Raji (cell line): ENCODE data around the gene L3HYPDH.

Experiments
- POLR2A ChIP-seq: IDR thresholded peaks from 2 replicates; pipeline ENCODE4 v1.6.1; 2011; ENCODE audit warnings: low read depth, low read length, control low read depth; ENCODE audit not compliant: insufficient read depth

Gene L3HYPDH

DNA sequence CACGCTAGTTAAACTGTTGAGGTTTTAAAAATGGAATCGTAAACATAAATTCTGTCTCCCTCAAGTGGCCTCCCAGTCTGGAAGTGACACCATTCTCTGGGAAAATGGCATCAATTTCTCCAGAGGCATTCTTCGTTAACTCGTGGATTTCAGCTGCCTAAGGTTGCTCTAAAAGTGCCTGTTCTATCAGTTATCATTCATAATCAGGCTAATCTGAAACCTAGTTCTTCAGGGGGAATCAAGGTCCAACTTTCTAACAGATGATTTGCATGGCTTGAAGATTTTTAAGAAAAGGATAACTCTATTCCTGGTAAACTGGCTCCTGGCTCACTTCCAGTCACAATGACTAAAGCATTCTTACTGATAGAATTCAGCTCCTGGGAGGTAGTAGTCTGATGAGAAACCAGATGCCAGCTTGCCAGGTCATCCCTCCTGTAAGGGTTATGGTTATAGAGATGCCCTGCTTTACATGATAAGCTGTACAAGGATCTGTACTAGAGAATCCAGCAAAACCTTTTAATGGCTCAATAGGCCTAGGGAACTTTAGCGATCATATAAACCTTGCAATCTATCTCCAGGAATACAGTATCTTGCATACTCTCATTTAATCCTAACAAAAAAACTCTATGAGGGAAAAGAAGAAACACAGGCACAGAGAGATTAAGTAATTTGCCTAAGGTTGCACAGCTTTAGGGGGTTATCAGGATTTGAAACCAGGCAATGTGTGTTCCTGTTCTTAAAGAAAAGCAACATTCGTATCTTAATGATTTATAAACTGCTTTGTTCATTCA, 1.5 kb downstream of the L3HYPDH start:
- no peak for TF ChIP-seq POLR2A

DNA sequence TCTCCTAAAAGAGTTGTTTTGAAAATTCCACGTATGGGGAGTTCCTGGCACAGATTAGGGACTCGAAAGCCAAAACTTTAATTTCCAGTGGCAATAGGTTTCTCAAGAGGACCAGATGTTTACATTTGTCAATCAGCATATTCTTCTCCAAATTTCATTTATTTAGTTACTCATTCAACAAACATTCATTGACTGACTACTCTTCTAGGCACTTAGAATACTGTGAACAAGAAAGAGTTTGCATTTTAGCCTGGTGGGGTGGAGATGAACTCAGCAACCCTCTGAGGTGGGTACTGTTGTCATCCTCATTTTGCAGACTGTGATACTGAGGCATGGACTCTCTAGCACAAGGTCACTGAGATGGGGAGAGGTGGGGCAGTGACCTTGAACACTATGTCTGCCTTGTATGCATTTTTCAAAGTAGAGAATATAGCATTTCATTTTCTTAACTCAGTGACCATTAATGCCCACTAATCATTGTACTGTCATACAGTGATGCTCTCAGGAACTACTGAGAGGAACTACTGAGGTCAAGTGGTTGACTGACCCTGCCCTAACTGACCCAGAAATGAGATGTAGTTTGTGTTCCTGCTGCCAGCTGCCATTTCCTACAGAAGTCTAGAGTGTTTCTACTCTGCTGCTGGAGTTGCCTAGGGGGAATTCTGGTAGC, 2.2 kb downstream of the L3HYPDH start:
- no peak for TF ChIP-seq POLR2A

DNA sequence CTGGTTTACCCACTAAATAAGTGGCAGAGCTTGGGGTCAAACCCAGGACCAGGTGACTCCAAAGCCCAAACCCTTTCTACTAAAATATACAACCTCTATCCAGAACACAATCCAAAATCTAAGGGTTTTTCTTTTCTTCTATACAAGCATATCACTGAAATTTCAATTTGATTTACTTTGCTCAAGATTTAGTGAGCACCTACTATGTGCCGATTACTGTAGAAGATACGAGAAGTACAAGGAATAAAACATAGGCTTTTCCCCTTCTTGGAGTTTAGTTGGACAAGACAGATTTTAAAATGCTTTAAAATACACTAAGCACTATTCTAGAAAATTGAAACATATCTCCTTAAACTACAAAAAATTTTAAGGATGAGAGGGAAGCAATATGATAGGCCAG, 2.8 kb downstream of the L3HYPDH start:
- no peak for TF ChIP-seq POLR2A

DNA sequence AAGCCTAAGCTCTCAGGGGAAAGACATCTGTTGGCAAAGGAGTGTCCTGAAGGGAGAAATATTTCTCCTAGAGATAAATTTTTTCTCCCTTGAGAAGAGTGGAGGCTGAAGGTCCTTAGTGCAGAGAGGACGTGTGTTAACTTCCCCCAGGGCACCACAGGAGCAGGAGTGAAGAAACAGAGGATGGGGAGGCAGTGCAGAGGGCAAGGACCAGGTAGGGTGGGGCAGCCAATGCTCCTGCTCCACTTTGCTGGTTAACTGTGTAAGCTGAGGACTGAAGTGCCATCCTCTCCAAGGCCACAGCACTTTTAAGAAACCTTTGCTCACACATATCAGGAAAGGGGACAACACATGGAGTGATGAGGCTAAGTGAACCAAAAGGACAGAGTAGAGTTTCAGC, 4.0 kb downstream of the L3HYPDH start:
- TF ChIP-seq POLR2A: no peak

DNA sequence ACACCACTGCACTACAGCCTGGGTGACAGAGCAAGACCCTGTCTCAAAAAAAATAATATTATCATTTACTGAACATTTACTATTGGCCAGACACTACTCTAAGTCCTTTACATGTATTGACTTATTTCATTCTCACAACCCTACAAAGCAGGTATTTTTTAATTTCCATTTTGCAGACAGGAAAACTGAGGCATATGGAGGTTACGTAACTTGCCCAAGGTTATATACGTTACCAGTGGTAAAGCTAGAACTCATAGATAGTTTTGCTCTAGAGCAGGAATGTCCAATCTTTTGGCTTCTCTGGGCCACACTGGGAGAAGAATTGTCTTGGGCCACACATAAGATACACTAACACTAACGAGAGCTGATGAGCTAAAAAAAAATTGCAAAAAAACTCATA, 5.7 kb downstream of the L3HYPDH start:
- no peak for TF ChIP-seq POLR2A

DNA sequence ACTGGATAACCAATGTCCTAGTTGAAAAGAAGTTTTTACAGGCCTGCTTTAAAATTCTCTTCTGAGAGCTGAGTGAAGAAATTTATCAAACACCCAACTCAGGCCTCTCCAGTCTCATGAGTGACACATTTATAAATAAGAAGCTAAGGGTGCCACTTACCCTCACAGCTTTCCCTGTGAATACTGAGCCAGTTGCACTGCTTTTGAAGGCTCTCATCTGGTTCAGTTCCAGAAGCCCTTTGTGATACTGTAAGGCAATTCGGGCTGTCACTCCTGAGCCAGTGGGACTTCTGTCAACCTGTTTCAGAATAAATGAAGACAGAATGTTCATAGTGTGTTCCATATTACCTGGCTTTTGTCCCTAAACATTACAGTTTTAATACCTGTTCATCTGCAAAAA, 8.5 kb downstream of the L3HYPDH start:
- TF ChIP-seq POLR2A: no peak

DNA sequence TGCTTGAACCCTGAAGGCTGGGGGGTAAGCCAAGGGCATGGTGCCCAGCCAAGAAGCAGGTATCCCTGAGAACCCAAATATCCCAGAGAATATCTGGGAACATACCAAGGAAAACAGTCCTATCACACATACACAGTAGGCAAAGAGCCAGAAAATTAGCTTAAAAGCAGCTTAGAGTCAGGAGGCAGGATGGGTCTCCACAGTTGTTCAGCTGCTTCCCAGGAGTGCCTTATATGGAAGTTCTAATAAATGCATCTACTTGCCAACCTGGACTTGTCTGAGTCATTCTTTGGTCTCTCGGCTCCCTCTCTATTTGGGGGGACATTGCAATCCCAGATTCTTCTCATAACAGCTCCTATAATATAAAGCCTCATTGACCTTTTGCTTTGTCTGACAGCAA, 10.0 kb downstream of the L3HYPDH start:
- no peak for TF ChIP-seq POLR2A

DNA sequence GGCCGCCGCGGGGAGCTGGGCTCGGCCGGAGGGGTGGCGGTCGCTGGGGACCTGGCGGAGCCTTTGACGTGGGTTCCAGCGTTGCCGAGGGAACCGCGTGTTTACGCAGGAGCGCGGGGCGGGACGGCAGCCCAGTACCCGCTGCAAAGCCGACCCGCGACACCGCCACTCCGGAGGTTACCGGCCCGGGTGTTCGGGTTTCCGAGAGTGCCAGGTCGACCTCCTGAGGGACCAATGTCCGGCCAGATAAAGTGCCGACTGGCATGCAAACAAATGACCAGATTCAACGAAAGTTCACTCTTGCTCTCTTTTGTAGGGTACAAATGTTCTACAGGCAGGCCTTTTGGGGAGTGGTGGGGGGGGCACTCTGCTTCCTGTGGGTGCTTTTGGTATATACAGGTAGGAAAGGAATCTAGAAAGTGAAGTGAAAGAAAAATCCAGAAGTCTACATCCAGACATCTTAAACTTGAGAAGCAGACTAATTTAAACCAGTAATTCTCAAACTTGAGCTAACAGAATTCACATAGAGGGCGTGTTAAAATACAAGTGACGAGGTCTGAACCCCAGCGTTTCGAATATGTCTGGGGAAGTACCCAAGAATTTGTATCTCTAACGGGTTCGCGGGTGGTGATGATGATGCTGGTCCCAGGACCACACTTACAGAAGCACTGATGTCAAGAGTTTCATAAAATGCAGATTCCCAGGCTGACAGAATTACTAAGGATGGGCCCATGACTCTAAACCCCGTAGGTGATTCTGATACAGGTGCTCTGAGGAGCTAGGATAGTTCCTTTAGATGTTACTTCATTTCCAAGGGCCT, 18.7 kb downstream of the L3HYPDH start, which contains the start of gene GPR135:
GPR135 (minus strand) TSS at position 65 of the 820 bp plus-strand sequence. CDS start 154 bp downstream, outside the sequence.
- no peak for TF ChIP-seq POLR2A

DNA sequence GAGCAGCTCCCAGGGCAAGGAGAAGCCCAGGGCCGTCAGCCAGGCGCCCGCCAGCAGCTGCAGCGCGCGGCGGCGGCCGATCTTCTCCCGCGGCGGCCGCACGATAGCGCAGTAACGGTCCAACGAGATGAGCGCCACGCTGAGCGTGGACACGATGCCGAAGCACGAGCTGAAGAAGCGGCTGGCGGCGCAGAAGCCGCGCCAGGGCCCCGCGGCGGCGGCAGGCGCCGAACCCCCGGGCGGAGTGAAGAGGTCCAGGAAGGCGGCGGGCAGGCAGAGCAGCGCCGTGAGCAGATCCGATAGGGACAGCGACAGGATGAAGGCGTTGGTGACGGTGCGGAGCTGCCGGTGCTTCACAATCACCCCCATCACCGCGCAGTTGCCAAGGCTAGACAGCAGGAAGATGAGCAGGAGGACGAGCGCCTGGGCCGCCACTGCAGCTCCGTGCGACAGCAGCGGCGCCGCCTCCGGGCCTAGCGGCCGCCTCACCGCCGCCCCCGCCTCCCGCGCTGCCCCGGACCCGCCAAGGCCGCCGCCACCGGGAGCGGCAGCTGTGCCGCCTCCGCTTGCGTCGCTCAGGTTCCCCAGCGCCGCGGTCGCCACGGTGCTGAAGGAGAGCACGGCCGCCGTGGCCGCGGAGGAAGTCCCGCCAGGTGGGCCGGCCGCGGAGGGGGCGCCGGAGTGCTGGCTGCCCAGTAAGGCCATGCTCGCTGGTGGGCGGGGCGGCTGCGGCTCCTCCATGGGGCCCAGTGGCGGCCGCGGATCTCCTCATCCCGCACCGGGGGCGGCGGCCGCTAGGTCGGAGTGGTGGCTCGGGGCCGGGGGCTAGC, 19.5 kb downstream of the L3HYPDH start:
- no peak for TF ChIP-seq POLR2A

DNA sequence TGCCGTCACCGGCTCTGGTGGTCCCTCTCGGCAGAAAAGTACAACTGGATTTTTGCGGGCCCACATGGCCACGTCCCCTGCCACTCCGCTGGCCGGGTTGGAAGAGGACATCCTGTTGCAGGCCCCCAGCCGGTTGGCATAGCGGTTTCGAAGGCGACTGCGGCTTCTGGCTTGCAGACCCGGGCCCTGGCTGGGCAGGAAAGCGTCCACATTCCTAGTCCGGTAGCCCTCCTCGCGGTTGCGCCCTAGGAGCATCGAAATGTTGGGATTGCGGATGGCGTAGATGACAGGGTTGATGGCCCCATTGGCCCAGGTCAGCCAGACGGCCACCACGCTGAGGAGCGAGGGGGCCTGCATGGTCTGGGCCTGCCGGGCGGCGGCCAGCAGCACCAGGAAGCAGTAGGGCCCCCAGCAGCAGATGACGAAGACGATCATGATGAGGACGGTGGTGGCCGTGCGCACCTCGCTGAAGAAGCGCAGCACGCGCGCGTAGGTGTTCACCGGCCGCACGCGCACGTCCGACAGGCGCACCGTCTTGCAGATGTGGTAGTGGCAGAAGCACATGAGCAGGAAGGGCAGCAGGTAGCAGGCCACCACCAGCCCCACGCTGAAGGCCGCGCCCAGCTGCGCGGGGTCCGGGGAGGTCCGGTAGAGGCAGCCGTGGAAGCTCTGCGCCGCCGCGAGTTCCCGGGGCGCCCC, 20.3 kb downstream of the L3HYPDH start:
- no peak for TF ChIP-seq POLR2A

DNA sequence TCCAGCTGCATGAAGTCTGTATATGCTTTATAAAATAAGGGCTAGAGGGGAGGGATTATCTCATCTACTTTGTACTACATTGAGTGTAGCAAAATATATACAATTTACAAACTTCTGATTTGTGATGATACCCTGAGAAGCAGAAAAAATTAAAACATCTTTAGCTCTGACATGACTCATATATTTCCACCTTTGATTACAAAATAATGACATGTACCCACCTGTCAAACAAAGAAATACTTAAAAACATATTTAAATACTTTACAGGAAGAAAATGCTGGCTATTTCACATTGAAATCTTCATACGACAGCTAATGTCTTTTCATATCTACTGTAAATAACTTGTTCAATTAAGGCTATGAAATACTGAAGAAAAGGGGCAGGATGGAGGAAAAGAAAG, 22.3 kb downstream of the L3HYPDH start:
- TF ChIP-seq POLR2A: no peak

DNA sequence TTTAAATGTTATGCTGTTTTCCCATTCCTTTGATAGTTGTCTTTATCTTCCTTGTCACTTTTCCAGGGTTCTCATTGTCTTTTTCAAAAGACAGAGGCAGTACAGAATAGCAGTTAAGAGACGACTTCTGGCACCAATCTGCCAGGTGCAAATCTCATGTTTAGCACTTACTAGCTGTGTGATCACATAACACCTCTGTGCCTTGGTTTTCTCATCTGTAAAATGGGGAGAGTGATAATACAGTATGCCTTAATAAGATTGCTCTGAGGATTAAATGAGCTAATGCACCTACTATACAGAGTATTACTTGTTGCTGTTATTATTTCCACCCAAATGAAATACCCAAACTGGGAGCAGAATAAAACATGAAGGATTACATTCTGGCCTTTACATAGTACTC, 23.8 kb downstream of the L3HYPDH start:
- TF ChIP-seq POLR2A: no peak

DNA sequence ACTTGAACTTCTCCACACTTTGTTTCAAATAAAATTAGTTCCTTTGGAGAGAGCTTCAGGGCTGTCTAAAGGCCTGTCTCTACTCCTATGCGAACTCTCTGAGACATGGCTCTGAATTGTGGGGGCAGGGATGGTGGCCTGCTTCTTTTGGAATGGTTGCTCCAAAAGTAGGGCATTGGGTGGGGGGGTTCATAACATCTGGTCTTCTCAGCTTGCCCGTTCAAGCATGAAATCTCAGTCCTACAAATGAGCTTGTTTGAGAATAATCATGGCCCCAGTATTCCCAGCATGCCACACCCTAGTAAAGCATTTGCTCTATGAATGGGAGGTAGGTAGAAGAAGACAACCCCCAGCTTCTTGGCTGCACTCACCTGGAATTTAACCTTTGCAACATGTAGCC, 25.7 kb downstream of the L3HYPDH start:
- no peak for TF ChIP-seq POLR2A

DNA sequence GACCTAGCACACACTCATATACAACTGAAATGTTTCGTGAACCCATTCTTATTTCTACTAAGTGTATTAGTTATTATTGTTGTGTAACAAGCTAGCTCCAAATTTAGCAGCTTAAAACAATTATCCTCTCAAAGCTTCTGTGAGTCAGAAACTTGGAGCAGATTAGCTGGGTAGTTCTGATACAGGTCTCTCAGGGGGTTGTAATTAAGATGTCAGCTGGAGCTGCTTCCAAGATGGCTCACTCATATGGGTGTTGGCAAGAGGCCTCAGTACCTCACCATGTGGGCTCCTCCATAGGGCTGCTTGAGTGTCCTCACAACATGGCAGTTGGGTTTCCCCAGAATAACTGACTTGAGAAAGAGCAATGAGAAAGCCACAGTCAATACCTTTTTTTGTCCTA, 28.8 kb downstream of the L3HYPDH start:
- TF ChIP-seq POLR2A: no peak

DNA sequence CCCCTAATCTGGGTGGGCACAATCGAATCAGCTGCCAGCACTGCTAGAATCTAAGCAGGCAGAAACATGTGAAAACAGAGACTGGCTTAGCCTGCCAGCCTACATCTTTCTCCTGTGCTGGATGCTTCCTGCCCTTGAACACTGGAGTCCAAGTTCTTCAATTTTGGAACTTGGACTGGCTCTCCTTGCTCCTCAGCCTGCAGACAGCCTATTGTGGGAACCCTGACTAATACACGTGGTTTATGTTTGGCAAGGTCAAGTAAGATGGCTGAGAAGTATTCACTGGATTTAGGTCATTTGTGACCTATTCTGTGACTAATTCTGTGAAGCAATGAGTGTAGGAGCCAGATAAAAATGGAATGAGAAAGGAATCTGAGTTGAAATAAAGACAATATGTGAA, 30.1 kb downstream of the L3HYPDH start:
- no peak for TF ChIP-seq POLR2A

DNA sequence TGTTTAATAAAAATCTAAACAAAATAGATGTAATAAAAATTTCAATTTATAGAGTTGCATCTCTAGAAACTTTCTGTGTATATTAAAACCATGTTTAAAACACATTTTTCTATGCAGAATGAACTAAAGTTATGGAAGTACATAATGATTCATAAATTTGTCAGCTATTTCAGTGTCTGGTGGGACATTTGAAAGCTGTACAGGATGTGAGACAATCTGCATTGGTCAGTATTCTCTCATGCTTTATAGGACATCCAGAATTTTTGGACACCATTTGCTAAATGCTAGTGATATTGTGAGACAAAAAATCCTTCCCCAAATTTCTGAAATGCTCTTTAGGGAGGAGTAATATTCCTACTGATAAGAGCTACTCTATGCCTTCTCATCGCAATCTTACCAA, 32.4 kb downstream of the L3HYPDH start:
- TF ChIP-seq POLR2A: no peak
